HFF-Myc (cell line): ENCODE results near the gene POC1A.

Source experiments
- DNase-seq: peaks from one replicate; pipeline ENCODE4 v3.0.0-alpha.2; 2011; ENCODE audit warnings: low read depth; ENCODE audit errors: extremely low read depth
- H3K4me3 ChIP-seq: replicated peaks from 2 replicates; pipeline ENCODE4 v1.5.1; 2011; ENCODE audit warnings: low read depth, mild to moderate bottlenecking, control low read depth, low read length
- TF ChIP-seq, protein P1 (sequence below): IDR thresholded peaks from 2 replicates; pipeline ENCODE4 v1.5.1; 2012; ENCODE audit warnings: mild to moderate bottlenecking, low read depth, low read length, control low read depth; ENCODE audit errors: missing control alignments

POC1A gene

DNA sequence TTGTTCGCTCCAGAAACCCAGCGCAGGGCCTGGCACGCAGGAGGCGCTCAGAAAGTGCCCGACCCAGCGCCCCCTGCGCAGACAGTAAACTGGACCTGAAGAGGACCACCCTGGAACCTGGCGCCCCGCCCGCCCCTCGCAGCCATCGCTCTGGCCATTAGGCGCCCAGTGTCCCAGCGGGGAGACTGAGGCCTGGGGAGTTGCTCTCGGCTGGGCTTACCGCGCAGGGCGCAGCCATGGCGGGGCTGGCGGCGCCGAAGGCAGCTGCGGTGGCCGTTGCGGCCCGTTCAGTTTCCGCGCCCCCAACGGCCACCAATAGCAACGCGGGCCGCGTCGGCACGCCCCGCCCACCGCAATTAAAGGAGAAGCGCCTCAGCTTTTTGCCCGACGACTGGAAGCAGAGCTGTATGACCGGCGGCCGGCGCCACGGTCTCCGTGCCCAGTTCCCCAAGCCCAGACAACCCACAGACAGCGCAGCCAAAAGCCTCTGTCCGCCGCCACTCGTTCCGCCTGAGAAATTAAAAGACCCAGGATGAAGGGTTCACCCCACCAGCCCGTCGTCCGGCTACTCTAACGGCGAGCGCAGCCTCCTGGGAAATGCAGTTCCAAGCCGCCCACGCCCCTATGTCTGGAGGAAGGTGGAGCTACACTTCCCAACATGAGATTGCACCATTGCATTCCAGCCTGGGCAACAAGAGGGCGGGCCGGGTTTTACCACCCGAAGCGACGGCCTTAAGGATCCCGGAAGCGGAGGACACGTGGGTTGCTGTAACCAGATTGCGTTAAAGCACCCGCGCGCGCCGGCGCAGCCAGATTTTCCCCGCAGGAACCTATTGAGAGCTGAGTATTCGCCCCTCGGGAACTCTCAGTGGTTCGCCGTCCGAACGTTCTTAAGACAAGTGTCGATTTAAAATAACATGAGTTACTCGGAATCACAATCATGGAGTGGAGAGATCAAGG, at the start of gene POC1A:
POC1A (minus strand) TSS at position 289 of the 960 bp plus-strand sequence; CDS start at position 238, 51 bp downstream.
- peak within 1 kb of the TSS; percentile 58 for H3K4me3 ChIP-seq
- peak; percentile 96 for DNase-seq
- TF ChIP-seq, protein P1, sequence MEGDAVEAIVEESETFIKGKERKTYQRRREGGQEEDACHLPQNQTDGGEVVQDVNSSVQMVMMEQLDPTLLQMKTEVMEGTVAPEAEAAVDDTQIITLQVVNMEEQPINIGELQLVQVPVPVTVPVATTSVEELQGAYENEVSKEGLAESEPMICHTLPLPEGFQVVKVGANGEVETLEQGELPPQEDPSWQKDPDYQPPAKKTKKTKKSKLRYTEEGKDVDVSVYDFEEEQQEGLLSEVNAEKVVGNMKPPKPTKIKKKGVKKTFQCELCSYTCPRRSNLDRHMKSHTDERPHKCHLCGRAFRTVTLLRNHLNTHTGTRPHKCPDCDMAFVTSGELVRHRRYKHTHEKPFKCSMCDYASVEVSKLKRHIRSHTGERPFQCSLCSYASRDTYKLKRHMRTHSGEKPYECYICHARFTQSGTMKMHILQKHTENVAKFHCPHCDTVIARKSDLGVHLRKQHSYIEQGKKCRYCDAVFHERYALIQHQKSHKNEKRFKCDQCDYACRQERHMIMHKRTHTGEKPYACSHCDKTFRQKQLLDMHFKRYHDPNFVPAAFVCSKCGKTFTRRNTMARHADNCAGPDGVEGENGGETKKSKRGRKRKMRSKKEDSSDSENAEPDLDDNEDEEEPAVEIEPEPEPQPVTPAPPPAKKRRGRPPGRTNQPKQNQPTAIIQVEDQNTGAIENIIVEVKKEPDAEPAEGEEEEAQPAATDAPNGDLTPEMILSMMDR: no peak

DNA sequence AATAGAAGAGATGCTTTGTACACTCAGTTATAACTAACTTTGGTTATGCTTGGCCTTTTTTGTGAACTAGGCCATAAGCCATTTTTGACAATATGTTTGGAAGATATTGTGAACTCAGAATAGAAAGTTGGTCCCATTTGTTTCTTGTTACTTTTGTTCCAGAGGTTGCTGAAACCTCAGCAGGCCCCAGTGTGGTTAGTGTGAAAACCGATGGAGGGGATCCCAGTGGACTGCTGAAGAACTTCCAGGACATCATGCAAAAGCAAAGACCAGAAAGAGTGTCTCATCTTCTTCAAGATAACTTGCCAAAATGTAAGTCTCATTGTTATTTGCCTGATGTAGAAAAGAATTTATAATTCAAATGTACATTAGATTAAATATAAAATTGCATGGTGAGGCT, 49.5 kb upstream of the POC1A start:
- TF ChIP-seq, protein P1: no peak
- no peak for DNase-seq
- H3K4me3 ChIP-seq: no peak overlapping the region

DNA sequence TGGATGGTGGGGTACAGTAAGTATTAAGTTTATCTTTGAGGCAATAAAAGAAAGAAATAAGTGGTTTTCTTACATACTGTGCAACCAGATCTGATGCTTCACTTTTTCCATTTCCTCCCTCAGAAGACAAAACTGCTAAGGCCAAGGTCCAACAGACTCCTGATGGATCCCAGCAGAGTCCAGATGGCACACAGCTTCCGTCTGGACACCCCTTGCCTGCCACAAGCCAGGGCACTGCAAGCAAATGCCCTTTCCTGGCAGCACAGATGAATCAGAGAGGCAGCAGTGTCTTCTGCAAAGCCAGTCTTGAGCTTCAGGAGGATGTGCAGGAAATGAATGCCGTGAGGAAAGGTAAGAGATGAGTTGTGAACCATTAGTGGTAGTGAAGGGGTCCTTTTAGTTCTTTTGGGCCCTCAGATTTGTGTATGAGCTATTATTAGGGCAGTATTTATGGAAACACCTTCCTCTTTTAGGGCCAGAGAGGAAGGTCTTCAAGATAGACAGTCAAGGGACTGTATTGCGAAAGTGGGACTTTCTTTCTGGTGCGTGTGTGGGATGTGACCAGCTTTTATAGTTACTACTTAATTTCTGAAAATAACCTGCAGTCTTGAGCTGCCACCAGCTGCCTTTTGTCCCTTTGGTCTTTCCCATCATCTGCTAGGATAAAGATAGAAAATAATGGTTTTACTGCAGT, 48.3 kb upstream of the POC1A start:
- TF ChIP-seq, protein P1: no peak
- DNase-seq: no peak
- no peak overlapping the region for H3K4me3 ChIP-seq

DNA sequence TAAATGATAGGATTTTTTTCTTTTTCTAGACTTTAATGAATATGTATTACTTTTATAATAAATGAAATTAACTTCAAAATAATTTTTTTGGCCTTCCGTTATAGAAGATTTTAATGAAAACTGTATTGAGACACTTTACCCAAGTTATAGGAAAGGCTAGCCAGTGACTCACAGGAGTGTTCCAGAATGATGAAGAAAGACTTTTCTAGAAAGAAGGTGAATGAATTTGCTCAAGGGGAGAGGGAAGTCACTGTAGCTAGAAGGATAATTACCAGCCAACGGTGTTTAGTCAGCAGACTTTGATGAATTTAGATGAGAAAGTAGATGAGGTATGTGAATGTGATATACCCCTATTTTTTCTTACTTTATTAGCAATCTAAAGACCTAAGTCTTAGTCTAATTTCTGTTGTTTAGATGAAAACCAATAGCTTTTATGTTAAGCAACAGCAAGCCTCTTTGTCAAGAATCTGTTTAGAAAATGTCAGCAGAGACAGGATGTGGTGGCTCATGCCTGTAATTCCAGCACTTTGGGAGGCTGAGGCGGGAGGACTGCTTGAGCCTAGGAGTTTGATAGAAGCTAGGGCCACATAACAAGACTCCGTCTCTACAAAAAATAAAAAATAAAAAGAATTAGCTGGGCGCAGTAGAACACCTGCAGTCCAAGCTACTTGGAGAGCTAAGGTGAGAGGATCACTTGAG, 46.9 kb upstream of the POC1A start:
- no peak for DNase-seq
- TF ChIP-seq, protein P1: no peak
- H3K4me3 ChIP-seq: no peak overlapping the region

- TF ChIP-seq, protein P1: no peak
- H3K4me3 ChIP-seq: peak overlapping the region; percentile 72
- no peak for DNase-seq
These were observed 44.7 kb upstream of the POC1A start for GRCh38 chr3:52198643-52199608.
